Activated T-cell treated with anti-CD3 and anti-CD28 coated beads for 4 hours (primary cell): Measurements from ENCODE around the gene KDR.

Experiments used
- DNase-seq: peaks from one replicate; pipeline ENCODE4 v3.0.0-alpha.2; 2020

The KDR gene

DNA sequence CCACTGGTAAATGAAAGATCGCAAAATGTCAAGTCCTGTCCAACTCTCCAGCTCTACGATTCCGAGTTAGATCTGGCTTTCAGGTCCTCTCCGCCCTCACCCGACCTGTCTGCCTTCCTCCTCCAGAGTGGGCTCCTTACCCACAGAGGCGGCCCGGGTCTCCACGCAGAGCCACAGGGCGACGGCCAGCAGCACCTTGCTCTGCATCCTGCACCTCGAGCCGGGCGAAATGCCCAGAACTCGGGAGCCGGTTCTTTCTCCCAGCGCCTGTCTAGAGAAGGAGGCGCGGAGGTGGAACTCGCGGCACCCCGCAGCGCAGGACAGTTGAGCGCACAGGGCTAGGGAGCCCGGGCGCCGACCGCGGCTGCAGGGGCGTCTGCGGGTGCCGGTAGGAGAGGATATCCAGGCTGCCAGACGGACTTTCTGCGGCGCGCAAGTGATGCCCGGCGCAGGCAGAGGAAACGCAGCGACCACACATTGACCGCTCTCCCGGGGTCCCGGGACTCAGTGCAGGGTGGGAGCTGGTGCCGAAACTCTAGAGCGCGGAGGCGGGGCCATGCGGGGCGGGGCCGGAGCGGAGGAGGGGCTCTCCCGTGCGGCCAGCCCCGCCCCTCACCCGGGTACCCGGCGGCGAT is at the start of gene KDR:
TSS of gene KDR (minus strand) at position 509 of the 635 bp plus-strand sequence. CDS start at position 207, 302 bp downstream.
- DNase-seq = no peak

DNA sequence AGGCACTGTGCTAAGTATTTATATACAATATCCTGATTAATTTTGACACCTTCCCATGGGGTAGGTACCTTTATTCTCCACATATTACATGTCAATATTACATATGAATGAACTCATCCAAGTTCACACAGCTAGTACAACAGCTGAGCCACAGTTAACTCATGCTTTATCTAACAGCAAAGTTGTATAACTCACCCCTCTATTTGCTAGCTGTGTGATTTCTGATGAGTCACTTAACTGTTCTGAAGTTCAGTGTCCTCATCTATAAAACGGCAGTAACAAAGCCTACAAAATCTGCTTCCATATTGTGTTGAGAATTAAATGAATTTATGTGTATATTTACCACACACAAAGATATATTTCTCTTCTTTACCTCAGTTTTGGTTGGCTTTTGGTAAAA is 48.2 kb upstream of the KDR start:
- no peak for DNase-seq

DNA sequence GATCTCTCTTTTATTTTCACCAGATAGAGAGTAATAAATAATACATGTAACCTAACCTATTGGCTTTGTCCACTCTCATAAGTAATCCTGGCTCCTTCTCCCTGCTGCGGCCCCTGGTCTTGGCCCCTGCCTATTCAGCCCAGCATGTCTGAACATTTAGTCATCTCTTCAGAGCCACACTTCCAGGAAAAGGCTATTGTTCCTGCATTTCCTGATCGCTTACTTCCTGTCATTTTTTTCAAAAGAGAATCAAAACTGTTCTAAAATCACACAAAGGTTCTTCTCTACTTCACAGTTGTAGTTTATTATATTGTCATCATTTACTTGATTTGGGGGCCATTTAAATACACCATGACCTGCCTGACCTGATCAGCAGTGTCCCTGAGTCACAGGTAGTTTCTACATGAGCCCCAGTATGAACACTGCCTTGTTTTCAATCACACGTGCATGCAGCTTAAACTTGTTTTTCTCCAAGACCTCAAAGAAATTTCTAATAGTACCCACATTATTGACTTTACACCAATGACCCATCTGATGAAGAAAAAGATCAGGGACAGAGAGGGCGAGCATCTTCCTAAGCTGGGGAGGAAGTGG is 47.4 kb upstream of the KDR start:
- no peak for DNase-seq

DNA sequence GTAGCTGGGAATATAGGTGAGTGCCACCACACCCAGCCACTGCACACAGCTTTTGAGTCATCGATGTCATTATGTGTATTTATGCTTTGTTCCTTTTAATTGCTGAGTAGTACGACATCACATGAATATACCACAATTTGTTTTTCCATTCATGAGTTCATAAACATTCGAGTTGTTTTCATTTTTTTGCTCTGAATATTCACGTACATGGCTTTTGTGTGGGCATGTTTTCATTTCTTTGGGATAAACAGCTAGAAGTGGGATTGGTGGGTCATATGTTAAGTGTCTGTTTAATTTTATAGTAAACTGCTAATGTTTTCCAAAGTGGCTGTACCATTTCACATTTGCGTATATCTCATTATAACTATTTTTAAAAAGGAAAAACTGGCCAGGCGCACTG is 45.1 kb upstream of the KDR start:
- DNase-seq = no peak

DNA sequence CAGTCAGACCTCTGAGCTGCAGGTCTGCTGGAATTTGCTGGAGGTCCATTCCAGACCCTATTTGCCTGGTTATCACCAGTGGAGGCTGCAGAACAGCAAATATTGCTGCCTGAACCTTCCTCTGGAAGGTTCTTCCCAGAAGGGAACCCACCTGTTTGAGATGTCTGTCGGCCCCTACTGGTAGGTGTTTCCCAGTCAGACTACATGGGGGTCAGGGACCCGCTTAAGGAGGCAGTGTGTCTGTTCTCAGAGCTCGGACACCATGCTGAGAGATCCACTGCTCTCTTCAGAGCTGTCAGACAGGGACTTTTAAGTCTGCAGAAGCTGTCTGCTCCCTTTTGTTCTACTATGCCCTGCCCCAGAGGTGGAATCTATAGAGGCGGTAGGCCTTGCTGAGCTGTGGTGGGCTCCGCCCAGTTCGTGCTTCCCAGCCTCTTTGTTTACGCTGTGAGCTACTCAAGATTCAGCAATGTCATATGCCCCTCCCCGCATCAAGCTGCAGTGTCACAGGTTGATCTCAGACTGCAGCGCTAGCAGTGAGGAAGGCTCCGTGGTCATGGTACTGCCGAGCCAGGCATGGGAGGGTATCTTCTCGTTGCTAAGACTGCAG is 44.1 kb upstream of the KDR start:
- no peak for DNase-seq

DNA sequence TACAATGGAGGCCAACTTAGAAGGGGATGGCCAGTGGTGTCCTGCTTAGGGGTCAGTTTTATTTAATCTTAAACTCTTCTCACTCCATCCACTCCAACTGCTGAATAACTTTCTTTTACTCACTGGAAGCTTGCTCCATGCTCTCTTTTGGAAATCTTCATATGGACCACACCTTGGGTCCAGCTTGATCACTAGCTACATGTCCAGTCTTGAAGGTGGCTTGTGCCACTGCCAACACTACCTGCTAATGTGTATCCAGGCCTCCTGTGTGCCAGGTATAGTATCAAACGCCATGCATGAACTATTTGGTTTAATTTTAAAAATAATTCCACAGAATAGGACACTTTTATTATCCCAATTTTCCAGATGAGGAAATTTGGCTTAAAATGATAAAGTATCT is 37.0 kb upstream of the KDR start:
- no peak for DNase-seq

DNA sequence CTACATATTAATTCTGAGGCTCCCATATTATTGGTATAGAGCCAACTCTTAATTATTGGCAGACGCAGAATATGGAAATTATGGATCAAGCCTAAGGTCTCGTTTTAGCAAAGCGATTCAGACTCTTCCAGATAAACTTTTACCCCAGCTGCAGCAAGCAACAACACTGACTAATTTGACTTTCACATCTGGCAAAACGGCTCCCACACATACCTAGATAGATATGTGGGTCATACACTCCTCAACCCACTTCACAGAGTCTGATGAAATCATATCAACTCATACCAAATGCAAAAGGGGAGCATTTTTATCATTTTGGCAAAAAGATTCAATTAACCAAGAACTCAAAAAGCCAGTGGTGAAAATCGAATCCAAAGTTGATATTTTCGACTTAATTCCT is 36.3 kb upstream of the KDR start:
- no peak for DNase-seq

DNA sequence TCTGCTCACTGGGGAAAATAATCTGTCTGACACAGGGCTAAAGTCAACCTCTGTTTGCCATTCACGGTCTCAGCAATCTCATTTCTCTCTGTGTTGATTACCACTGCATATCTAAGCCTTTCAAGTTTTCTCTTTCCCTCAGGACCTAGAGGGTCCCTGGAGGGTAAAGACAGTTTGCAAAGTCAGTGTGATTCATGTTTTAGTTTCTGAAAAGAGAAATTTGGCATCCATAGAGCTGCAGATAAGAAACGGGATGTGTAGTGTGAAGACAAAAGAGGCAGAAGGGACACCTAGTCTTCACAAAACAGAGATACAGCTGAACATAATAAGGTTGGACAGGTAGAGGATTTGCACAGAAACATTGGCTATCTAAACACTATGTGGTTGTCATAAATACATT is 34.5 kb upstream of the KDR start:
- no peak for DNase-seq

DNA sequence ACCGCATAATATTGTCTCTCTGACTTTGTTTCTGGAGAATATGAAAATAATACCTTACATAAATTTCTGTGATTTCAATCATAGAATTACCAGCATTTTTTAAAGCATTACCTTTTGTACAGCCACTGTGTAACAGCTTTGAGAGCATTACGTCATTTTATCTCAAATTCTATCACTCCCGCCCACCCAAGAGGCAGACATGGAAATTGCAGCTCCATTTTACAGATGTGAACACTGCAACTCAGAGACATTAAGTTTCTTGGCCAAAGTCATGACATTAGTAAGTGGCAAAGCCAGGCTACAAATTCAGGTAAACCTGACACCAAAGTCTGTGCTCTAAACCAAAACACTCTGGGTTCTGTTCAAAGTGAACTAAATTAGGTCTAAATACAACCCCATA is 33.6 kb upstream of the KDR start:
- DNase-seq = no peak

DNA sequence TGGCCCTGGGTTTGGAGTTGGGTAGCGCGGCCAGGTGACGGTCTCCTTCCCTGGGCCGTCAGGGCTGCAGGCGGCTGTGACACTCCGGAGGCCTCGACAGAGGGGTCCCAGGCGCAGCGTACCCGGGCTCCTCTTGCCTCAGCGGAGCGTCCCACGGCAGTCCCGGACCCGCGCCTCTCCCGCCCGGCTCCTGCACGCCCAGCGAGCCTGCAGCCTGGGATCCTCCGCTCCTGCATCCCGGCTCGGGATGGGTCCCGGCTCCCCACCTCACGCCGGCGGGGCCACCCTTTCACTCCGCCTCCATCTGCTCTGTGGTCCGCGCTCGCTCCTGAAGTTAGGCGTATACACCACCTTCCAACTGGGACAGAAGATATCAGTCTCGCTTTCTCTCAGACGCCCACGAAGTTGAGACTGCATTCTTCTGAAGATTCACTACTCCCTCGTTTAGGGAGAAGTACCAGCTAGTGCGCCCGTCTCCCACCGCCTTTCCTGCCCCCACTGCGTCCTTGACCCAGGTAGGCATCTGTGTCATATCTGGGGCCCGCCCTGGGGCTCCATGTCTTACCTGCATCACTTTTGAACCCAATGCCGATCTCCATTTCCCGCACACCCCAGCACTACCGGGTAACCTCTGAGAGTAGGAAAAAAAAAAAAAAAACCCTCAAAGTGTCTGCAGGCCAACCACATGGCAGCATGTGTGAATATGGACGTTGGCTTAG is 32.3 kb upstream of the KDR start:
- no peak for DNase-seq

DNA sequence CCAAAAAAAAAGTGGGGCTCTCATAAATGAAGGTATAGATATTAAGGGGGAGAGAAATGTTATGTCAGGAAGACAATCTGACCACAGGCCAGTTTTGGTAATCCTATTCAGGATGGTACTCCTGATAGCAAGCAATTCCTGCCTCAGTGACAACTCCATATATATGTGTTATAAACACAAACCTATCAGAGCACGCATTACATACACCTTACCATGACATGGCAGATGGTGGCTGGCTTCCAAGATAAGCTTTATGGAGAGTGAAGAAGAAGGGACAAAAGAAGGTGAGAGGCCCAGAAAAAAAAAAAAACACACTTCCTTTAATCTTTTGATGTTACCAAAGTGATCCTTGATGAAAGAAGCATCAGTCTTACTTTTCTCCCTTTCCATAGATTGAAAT is 29.5 kb upstream of the KDR start:
- no peak for DNase-seq

DNA sequence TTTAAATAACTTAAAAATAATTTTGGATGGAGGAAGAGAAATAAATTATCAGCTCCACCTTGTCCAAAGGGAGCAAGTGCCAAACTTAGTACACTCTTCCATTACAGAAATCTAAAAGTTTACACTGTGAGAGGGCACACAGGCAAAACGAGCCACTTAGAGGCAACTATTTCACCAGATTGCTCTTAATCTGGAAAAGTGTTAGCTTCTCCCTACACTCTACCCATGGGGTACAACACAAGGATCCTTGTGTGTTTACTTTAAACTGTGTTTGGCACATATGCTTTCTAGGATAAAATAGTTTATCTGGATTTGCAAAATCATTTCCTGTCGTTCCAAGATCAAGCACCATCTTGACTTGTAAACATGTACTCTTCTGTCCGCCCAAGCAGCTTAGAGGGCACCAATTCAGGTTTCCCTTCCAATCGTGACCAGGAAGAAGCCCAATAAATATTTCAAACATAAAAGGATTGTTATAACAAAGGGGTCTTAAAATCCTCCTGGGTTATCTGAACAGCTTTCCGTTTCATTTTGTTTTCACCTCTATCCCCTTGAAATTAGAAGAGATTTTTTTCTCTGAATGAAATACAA is 29.0 kb upstream of the KDR start:
- DNase-seq = no peak

DNA sequence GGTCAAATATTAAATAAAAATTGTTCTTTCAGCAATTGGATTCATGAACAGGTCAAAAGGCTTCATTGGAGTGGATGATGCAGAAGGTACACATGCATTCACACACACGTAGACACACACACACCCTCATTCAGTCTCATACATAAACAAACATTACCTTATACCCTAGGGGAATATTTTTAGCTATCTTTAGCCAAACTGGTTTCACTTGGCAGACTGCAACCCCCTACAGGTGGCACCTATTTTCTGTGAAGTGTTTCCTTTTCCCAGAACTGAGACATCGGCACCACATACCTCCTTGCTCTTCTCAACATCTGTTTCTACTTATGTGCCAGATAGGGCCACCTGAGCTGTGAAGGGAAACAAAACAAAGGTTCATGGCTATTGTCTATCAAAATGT is 18.5 kb upstream of the KDR start:
- DNase-seq = no peak

DNA sequence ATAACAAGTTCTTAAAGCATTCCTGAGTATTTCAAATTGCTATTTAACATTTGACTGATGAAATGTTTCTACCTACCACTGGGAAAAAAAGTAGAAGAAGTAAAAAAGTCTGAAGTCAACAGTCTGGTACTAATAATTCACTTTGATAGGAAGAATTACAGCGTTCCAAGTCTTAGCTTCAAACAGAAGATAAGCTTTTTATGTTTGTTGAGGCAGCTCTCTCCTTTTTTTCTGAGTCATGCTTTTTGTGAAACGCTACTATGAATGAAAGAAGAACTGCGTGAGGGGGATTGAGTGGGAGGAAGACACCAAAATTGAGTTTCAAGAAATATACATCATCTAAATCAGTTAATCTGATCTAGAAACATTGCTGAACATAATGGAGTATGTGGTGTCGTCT is 13.0 kb upstream of the KDR start:
- DNase-seq = no peak

DNA sequence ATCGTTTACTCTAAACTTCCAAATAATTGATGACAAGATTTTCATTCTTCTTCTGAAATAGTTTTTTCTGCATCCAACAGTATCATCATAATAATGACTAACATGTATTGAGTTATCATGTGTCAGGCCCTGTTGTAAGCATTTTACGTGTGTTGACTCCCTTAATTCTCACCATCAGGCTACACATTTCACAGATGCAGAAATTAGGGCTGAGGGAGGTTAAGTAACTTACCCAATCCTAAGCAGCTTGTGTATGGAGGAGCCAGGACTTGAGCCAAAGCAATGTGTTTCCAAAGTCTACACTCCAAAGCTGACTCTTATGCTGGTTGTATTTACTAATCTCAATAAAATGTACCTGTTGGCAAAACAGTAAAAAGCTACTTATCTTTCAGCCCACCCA is 11.2 kb upstream of the KDR start:
- no peak for DNase-seq

DNA sequence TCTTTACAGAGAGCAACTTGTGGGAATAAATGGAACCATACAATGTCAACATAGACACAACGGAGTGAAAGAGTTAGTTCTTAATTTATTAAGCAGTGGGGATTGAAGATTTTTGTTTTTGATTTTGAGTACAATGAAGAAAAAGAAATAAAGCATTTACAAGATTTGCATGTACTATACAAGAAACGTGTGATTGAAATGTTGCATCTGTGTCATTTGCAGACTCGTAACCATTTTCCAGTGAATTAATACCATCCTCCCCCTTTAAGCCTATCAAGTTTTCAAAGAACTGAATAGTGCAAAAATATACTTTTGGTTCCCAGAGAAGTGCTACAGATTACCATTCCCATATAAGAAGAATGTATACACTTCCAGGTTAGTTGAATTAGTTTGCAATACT is 8.6 kb upstream of the KDR start:
- DNase-seq = no peak

DNA sequence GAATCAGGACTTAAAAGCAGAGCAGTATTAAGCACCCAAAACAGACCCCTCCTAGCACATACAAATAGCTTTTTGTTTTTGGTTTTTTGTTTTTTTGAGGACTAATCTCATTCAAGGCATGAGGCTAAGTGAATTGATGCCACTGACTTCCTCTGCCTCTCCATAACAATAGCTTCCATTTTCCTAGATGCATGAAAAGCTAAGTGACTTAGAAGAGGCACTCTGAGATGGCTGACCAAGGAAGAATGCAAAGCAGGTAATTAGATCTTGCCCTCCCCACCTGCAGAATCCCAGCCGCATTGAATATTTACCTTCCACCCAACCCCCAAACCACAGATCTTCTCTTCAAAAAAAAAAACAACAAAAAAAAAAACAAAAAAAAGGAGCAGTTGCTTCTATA is 7.4 kb upstream of the KDR start:
- DNase-seq = no peak

DNA sequence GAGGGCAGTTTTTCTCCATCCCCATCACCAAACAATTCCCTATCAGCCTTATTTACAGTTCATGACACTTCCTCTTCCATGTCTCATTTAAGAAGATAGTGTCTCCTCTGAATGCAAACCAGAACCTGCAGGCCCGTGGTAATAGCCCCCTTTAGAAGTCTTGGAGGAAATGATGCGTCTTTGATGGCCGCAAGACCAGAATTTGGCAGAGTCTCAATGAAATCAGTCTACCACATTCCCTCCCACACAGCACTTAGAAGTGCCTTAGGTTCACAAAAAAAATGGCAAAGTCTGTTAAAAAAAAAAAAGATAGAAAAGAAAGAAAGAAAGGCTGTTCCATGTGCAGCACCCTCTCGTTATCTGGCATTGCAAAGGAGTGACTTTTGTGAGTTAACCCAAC is 2.1 kb upstream of the KDR start:
- no peak for DNase-seq

DNA sequence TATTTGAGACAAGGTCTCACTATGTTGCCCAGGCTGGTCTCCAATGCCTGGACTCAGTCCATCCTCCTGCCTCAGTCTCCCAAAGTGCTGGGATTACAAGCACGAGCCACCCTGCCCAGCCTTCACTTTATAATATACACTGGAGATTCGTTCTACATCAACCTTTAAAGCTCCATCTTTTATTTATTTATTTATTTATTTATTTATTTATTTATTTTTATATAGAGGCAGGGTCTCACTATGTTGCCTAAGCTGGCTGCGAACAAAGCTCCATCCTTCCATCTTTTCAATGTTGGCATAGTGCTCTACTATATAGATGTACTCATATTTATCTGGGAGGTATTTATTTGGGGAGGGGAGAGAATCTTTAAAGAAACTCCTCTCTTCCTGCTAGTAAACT is 1.7 kb upstream of the KDR start:
- no peak for DNase-seq

DNA sequence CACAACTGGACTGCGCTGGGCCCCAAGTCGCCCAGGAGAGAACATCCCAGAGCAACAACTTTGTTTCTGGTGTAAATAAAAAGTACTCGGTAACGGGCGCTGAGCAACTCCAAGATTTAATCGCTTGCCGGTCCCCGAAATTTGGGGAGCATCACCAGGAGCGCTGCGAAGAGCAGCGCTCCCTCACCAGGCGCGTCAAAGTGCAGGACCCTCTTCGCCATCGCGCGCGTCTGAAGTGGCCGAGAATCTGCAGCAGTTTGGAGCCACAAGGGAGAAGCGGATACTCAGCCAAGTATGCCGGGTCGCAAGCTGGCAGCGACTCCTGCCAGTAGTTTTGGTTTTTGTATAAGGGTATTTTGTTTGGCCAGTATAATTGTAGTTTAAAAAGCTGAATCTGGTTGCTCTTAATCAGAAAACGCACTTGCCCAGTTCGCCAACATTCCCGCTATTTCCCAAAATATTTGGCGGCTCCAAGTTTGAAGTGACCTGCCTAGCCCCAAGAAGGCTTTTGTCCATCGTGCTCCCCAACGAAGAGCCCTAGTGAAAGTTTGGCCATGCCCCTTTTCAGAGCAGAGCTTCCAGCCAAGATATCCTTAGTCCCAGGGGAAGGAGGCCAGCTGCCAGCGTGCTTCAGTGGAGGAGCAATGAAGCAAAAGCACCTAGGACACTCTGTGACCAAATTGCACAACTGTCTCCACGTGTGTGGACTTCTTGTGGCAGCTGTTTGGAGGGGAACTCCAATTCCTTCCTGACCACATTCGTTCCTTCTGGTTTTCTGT is 557 bp upstream of the KDR start:
- no peak for DNase-seq

DNA sequence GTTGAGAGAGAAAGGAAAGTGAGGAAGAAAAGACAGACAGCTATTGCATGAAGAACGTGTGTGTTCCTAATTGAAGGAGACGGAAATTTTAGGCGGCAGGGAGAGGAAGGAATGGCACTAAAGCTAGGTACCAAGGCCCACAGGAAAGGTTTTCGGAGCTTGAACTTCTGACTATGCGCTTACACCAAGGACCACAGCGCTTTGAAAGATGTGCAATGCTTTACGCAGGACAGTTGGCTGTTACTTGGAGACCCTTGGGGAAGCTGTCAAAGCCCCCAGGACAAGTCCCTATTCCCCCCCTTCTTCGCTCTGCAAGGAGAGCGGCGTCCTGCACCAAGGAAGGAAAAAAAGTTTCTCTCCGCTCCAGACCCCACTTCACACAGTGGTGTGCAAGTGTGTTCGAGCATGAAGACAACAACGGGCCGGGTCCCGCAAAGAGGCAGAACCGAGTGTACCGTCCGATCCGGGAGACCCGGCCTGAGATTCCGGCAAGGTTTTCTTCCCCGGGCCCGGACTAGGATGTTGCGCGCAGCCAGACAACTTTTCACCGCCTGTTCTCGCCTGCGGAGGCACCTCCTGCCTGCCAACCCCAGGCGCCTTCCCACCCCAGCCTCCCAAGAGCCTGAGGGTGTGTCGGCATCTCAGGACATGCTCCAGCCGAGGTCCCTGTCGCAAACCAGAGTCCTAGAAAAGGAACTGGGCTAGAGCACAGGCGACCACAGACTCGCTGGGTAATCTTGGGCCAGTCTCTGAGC is 896 bp downstream of the KDR start:
- DNase-seq = no peak

DNA sequence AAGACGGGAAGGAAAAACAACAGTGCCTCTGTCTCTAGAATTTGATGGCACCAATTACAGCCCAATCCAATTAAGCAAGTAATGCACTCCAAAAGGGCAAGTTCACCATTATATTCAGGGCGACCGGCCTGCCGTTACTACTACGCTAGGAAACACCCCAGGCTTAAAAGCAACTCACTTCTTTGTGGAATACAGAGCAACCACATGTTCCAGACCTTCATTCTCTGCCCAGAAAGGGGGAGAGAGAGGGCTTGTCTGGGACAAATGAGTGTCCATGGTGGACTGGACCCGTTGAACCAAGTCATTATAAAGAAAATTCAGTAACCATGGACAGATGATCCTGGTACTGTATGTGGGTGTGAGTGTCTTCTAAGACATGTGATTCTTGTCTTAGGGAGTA is 1.6 kb downstream of the KDR start:
- no peak for DNase-seq
